ENCODE measurements around the gene NOS2.
"Not testable (repeated sequence)": the region's sequence is repeated elsewhere in the genome, so short reads cannot be mapped to it uniquely, and the experiment has no call there.

Gene NOS2

DNA sequence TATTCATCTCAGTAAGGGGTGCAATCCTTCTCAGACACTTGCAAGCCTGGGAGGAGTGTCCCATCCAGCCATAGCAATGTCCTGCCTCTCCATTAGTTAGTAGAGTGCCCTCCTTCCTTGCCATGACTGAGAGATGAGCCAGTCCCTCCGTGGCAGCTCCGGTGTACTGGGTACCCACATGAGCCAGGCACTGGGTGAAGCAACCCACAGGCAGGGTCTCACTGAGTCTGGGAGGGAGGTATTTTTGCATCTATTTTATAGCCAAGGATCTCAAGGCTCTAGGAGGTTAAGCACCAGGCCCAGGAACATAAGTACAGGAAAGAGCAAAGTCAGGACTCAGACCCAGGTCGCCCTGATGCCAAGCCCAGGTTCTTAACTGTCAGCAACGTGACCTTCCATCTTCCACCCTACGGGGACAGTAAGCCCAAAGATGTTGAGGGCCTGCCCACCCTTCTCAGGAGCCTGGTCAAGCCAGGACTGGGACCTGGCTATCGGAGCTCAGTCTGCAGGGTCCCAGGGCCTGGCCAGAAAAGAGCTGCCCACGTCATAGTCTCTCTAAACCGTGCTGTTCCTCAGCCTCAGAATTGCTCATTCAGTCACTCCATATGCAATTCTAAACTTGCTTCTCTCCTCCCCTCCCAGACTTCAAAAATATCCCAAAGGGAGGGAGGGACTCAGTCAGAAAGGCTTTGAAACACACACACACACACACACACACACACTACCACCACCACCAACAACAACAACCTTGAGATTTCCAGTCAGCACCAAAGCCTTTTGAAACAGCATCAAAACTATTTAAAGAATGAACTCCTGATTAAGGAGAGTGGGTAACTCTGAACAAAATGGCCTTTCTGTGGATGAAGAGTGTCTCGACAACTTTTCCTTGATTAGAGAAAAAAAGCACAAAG, 16.6 kb downstream of the NOS2 start:
- no peak for DNase-seq

DNA sequence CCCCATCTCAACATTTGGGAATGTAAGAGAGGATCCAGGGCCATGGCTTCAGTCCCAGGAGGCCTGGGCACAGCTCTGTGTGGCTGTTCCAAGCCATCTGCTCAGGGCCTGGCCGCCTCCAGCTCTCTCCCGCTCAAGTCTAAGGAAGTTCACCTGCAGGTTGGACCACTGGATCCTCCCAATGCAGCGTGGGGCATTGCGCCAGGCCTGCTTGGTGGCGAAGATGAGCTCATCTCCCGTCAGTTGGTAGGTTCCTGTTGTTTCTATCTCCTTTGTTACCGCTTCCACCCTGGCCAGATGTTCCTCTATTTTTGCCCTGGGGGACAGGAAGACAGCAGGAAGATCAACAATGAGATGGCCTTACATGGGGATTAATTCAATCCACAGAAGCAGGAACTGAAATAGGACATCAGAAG, 17.5 kb downstream of the NOS2 start:
- DNase-seq, result peak; percentile 44

DNA sequence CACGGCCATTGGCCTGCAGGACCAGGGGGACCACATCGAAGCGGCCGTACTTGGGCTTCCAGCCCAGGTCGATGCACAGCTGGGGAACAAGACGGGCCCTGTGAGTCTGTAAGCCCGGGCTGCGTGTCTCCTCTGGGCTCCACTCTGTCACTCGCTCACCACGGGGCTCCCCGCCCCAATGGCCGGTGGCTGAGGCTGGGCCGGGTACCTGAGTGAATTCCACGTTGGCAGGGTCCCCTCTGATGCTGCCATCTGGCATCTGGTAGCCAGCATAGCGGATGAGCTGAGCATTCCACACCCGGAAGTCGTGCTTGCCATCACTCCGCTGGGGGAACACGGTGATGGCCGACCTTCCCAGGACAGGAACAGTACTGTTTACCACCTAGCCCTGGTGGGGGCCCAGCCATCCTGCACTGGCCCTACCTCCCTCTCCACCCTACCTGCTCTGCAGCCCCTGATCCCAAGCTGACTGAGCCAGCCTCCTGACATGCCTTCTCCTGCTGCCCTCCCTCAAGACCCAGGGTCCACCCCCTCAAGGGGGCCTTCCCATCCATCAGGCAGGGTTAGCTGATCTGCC, 19.4 kb downstream of the NOS2 start:
- no peak for DNase-seq

DNA sequence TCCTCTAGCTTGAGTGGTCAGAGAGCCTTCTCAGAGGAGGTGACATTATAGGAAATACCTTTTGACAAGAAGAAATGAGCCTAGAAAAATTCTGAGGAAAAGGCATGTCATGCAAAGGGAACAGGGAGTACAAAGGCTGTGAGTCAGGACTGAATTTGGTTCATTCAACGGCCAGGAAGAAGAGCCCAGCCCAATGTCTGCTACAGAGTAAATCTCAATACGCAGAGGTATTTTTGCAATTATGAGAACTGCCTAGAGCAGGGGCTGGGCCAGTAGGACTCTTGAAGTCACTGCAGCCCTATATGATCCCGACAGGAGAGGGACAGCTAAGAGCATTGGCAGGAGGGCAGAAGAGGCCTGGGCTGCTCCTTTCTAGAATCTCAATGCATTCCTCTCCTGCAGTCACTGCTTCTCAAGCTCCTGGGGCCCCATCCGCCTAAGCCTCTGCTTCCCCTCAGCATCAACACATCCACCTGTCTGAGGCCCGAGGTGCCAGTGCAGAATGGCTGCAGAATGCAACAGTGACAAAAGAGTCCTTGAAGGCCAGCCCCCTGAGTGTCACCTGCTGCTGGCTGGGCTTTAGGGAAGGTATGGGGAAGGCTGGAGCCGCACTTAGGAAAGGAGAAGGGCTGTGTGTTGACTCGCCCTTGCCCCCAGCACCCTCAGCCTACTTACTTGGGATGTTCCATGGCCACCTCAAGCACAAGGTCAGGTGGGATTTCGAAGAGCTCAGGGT, 20.1 kb downstream of the NOS2 start:
- DNase-seq, result no peak

DNA sequence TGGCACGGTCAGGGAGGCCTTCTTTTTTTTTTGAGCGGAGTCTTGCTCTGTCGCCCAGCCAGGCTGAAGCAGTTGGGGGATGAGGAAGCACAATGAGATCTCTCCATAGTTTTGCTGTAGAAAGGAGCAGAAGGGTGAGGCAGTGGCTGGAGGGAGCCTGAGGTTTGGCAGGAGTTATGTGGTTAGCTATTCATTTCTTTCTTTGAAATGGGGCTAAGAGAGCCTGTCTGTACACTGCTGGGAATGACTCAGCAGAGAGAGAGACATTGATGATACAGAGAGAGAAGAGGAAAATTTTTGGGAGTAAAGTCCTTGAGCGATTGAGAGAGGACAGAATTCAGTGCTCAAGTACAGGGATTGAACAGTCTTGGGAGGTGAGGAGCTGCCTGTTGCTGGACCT, 22.1 kb downstream of the NOS2 start:
- no peak for DNase-seq

DNA sequence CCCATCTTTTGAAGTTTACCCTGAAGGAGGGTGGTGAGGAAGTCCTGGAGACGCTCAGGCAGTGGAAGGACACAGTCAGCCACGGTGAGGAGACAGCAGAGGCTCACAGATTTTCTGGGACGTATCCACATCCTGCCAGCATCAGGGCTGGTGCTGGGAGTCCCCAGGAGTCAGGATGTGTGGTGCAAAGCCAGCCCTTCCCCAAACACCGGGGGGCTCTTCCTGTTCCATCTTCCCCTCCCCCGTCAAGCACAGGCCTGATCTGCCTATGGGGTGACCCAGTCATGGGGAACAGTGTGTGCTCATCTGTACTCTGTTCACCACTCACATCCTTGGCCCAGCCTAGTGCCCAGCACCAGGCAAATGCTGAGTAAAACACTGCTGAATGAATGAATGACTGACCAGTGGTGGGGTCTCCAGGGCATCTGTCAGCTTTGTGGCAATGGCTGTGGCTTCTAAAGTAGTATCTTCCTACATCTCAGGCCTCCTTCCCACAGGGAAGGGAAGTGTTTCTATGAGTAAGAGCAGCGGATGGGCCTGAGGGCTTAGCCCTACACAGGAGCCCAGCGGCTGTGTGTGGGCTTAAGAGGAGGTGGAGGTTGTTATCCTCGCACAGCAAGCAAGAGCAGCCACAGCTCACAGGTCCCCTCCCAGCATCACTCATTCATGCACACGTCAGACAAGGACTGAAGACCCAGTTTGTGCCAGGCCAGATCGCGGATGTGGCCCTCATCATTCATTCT, 23.3 kb downstream of the NOS2 start:
- no peak for DNase-seq

DNA sequence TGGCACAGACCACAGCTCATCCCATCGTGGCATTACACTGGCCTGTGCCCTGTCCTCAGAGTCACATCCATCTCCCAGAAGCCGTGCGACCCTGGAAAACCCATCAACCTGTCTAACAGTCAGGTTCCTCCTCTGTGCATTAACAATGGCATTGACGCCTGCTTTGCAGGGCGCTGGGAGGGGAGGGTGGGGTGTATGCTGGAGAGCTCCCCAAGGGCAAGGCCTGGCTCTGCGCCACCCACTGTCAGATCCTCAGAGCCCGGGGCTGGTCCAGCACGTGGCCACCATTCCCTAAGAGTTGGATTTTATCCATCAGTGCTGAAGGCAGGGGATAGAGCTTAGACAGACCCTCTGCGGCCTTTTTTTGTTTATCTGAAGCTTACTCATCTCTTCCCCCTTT, 28.7 kb downstream of the NOS2 start:
- no peak for DNase-seq

DNA sequence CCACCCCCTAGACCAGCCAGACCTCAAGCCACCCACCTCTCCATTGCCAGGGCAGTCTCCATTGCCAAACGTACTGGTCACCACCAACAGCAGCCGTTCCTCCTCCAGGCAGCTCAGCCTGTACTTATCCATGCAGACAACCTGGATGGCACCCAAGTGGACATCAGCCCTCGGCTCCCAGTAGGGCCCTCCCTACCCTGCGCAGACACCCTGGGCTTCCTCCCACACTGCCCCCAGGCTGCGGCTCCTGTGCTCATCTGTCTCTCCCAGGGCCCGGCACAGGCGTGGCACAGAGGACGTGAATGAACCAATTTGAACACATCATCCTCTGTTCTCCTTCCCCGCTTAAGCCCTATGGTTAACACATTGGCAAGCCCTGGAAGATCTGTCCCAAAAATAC, 29.5 kb downstream of the NOS2 start:
- no peak for DNase-seq

DNA sequence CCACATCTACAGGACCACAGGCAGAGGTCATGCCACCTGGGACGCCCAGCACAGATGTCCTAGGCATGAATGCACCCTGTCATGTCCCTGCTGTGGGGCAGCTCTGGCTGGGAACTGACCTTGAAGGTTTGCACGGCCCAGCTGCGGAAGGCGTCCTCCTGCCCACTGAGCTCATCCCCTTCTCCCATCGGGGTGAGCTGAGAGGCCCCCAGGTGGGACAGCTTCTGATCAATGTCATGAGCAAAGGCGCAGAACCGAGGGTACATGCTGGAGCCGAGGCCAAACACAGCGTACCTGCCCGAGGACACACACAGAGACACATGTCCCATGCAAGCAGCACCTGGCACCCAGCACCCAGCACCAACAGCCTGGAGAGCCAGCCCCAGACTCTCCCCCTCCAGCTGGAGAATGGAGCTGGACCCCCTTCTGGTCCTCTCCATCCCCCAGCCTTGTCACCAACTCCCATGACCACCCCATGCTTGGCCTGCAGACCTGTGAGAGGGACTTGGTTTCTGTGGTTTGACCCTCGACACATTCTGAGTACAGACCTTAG, 31.4 kb downstream of the NOS2 start:
- no peak for DNase-seq

DNA sequence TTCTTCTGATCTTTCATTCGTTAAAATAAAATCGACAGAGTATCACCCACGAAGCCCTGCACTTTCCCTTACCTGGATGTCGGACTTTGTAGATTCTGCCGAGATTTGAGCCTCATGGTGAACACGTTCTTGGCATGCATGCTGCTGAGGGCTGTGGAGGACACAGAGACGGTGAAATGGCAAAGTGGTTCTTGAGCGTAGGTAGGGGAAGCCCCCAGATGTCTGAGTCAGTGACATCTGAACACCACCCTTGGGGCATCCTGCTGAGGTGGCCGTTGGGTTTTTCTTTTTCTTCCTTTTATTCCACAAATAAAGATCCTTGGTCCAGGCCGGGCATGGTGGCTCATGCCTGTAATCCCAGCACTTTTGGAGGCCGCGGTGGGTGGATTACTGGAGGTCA, 33.9 kb downstream of the NOS2 start:
- DNase-seq, result no peak

DNA sequence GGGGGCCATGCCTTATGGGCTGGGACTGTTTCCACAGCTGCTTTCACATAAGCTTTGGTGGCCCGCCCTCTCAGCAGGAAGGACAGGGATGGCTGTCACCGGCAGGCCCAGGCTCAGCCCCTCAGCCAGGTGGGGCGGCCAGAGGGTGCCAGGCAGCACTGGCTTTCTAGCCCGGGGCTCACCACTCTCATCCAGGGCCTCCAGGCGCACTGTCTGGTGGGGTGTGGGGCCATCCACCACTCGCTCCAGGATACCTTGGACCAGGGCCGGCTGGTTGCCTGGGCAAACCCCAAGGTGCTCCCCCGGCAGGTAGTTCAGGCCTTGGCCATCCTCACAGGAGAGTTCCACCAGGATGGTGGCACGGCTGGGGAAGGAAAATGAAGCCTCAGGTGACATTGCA, 35.0 kb downstream of the NOS2 start:
- DNase-seq, result no peak

DNA sequence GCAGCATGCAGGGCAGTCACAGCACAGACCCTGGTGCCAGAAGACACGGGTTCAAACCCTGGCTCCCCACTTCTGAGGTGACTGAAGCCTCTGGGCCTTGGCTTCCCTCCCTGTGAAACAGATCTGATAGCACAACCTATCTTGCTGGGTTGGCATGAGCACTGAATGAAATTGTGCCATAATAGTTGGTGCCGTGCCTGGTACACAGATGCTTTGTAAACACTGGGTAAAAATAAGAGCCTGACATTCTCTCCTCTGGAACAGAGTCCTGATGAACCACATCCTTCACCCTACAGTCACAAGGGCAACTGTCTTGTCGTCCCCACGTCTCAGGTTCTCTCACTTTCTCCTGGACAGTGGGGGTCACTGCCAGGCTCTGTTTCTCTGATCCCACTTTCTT, 35.7 kb downstream of the NOS2 start:
- no peak for DNase-seq

DNA sequence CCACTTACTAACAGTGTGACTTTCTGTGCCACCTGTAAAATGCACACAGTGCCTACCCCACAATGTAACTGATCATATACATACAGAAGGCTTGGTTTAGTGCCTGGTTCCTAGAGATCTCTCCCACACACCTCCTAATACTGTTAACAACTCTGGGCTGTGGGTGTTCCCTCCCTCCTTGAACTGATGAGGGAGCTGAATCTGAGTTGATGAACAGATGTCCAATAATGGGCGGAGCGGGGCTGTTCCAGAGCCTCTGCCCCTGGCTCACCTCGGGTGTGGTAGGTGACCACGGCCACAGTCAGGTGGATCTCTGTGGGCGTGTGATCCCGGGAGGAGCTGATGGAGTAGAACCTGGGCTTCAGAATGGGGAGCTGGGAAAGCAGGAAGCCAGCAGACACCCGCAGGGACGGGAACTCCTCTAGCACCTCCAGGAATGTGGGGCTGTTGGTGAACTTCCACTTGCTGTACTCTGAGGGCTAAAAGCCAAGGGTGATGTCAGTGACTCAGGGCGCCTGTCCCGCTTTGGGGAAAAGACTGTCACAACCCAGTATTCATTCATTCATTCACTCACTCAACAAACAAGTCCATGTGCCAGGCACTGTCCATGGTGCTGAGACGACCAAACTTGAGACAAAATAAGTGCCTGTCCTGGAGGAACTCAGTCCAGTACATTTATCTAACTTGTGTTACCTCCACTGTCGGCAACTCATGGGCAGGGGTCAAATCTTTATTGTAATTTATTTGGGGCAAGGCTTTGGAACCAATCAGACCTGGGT, 37.6 kb downstream of the NOS2 start:
- DNase-seq, result no peak

DNA sequence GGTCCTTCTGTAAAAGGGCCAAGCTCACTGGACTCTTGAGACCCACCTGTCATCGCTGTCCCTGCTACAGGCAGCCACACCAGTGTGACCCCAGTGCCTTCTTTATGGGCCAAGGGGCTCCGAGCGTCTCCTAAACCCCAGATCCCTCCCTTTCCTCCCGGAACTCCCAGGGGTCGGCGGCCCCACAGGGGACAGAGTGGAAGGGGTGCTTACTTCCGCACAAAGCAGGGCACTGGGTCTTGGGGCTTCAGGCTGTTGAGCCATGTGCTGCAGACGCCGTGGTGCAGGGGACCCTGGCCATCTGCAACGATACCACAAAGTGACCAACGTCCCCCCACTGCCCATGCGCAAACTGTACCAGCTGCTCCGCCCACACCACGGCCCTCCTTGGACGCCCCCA, 39.4 kb downstream of the NOS2 start:
- not testable (repeated sequence) for DNase-seq

DNA sequence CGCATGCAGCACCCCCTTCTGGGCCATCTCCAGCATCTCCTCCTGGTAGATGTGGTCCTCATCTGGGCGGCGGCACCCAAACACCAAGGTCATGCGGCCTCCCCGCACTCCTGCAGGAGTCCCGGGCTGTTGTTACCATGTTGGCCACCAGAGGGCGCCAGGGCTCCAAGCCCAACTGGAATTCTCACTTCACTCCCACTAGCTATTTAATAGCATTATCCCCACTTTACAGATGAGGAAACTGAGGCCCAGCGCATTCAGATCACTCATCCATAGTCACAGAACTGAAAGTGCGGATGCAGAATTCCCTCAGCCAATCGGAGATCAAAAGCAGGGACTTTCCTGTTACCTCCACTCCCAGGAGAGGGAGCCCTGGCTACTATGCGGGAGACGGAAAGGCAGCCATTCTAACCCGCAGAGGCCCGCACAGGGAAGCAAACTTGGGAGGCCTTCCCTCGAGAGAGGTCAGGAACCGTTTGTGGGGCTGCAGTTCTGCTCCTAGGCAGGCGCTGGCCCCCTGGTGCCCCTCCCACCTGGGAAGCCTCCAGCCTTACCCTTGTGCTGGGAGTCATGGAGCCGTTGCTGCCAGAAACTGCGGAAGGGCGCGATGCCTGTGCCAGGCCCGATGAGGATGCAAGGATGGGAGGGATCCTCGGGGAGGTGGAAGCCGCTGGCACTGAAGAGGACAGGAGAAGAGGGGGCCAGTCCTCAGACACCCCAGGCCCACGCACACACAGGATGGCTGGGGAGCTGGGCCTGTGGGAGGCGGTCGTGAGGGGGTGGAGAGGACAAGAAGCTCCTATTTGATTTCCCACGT, 40.1 kb downstream of the NOS2 start:
- DNase-seq, result peak; percentile 61

DNA sequence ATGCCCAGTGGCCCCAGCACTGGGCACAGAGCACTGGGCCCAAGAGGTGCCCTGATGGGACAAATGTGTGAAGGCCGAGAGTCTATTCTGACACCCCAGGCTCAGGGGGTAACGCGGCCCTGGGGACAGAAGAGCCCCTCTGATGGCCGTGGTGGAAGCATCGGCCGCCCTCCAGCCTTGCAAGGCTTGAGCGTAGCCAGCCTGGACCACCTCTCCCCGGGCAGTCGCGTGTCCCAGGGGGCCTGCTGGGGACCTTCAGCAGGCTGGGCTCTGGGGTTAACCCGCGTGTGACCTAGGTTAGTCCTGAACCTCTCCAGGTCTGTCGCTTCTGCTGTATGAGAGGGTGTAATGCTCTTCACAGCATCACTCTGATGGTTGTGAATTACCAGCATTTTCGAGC, 40.8 kb downstream of the NOS2 start:
- no peak for DNase-seq

DNA sequence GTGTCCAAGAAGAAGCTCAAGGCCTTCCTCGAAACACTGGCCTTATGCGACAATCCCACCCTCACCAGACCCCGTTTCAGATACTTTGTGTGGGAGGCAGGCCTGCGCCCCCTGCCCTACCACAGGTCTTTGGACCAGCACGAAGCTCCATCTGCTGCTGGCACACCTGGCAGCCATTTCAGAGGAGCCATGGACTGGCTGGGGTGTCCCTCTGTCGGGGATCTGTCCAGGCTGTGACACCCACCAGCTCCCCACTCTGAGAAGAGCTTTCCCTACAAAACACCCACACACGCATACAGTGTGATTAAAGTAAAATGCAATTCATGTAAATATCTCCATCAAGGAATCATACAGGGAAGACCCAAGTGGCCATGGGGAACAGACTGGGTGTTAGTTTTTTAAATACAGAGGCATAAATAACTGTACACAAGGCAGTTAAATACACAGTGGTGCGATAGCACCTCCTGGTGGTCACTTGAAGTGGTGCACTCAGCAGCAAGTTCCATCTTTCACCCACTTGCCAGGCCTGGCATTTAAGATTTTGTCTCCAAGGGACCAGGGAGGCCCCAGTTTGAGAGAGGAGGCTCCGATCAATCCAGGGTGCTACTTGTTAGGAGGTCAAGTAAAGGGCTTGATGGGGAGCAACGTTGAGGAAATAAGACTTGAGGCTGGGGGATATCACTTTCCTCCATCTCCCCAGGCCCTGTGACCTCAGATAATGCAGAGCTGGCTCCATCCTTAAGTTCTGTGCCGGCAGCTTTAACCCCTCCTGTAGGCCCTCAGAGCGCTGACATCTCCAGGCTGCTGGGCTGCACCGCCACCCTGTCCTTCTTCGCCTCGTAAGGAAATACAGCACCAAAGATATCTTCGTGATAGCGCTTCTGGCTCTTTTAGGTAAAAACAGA, 43.6 kb downstream of the NOS2 start:
- peak; percentile 43 for DNase-seq

DNA sequence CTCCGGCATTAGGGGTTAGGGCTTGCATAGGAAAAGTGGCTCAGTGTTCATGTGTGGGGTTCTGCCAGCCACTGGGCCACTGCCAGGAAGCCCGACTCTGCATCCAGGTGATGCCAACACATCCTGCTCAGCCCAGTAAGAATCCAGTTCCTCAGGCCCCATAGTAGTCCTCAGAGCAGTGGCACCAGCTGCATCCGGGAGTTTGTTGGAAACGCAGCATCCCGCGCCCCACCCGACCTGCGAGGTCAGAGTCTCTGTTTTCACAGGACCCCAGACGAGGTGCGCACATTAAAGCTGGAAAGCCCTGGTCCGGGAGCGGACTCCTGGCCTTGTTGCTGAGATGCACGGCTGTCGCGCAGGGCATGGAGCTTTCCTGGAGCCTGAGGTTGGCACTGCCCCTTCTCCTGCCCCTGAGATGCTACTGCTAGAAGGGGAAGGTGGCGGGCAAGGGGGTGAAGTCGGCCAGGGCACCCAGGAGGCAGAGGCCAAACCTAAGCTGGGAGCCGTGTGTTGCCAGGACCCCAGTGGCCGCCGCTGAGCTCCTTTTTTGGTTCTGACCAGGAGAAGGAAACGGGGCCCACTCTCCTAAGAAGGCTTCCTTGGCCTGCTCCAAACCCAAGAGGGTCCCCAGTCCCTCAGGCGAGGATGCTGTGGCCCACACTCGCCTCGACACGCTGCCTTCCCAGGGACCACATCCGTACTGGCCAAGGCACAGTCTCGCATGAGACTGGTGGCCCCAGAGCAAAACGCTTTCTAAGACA, 44.4 kb downstream of the NOS2 start:
- DNase-seq, result no peak

DNA sequence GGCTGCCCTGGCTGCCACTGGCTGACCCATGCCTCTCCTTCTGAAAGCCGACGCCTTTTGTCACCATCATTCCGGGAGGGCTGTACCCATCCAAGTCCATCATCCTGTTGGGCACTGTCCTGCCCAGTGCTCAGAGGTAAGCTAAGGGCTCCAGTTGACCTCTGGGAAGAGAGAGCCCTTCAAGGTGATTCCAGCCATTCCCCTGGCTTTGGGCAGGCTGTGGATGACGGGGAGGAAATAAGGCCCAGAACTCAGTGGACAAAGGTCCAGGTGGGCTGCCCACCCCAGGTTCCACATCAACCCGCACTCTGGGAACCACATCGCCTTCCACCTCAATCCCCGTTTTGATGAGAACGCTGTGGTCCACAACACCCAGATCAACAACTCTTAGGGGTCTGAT, 45.8 kb downstream of the NOS2 start:
- no peak for DNase-seq

Data from femur (tissue), 1 donor.